Peyer's patch (tissue), 4 donors: ENCODE measurements around the gene PSMC5.

Experiments
- POLR2A ChIP-seq, 2 donors: fragments of 450-650 bp; IDR thresholded peaks; one replicate each; pipeline ENCODE4 v1.5.1; 2017; ENCODE audit warnings: antibody characterized with exemption in 2 of 2, mild to moderate bottlenecking in 2 of 2, moderate library complexity in 2 of 2
- TF ChIP-seq, protein P1 (sequence below), 6 experiments: fragments of 450-650 bp in 4 of 6; fragments of 200-600 bp in 2 of 6; sonication (generic) in 1 of 6; IDR thresholded peaks; one replicate each; pipeline ENCODE4 v1.5.1; 2017 to 2019; ENCODE audit warnings: antibody characterized with exemption in 6 of 6, mild to moderate bottlenecking in 3 of 6, moderate library complexity in 1 of 6

- no peak for TF ChIP-seq POLR2A (IDR thresholded peaks at IDR 0.05)
- TF ChIP-seq, protein P1, sequence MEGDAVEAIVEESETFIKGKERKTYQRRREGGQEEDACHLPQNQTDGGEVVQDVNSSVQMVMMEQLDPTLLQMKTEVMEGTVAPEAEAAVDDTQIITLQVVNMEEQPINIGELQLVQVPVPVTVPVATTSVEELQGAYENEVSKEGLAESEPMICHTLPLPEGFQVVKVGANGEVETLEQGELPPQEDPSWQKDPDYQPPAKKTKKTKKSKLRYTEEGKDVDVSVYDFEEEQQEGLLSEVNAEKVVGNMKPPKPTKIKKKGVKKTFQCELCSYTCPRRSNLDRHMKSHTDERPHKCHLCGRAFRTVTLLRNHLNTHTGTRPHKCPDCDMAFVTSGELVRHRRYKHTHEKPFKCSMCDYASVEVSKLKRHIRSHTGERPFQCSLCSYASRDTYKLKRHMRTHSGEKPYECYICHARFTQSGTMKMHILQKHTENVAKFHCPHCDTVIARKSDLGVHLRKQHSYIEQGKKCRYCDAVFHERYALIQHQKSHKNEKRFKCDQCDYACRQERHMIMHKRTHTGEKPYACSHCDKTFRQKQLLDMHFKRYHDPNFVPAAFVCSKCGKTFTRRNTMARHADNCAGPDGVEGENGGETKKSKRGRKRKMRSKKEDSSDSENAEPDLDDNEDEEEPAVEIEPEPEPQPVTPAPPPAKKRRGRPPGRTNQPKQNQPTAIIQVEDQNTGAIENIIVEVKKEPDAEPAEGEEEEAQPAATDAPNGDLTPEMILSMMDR (IDR thresholded peaks at IDR 0.05), result no peak
Observed at GRCh38 chr17:63823659-63824331, 3.4 kb upstream of the PSMC5 start.
